NCI-H460 (cell line): ENCODE measurements around the gene OXER1. TPM values are rescaled to one million over a fixed set of nuclear protein-coding genes. Genes with fewer than 3 reads are reported as not detected.

Source experiments
- DNase-seq: peaks from one replicate; pipeline ENCODE4 v3.0.0-alpha.2; 2016; ENCODE audit warnings: low read depth; ENCODE audit errors: extremely low read depth
- total RNA-seq: library from RNA; depleted of rRNA; stranded (reverse); fragments of >200 nt; shearing (Covaris generic); gene quantifications from 2 replicates; pipeline ENCODE4 v1.2.3, GENCODE V29; 2014

Gene OXER1
- total RNA-seq, 1 experiment from 2014 or later = not detected

DNA sequence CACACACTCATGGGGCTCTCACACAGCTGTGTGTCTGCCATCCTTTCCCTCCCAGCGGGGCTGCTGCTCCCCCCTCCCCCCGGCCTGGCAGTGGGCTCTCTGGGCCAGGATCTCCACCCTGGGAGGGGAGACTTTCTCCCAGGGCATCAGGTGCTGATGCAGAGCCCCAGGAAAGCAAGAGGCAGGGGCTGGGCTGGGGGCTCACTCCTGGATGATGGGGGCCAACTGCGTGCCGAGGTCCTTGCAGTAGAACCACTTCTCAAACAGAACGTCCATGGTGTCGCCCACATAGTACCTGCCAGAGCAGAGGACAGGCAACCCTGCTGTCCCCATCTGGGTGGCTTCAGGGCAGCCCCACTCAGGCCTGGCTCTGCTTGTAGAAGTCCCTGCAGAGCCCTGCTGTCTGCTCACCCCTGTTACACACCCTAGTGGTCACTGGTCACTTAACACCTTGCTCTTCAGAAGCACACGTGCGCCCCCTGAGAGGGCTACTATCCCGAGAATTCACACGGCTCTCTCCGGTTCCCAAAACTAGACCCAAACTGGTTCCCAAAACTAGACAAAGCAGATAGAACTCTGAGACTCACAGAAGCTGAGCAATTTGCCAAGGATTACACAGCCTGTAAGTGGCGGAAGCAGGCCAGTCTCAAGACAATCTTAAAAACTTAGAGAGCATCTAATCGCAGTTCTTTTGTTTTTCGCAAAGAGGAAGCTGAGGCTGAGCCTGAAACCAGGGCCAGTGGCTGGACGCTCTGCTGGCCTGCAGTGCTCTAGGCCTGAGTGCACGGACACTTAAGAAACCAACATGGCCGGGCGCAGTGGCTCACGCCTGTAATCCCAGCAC, 6.6 kb upstream of the OXER1 start:
- peak; percentile 34 for DNase-seq

DNA sequence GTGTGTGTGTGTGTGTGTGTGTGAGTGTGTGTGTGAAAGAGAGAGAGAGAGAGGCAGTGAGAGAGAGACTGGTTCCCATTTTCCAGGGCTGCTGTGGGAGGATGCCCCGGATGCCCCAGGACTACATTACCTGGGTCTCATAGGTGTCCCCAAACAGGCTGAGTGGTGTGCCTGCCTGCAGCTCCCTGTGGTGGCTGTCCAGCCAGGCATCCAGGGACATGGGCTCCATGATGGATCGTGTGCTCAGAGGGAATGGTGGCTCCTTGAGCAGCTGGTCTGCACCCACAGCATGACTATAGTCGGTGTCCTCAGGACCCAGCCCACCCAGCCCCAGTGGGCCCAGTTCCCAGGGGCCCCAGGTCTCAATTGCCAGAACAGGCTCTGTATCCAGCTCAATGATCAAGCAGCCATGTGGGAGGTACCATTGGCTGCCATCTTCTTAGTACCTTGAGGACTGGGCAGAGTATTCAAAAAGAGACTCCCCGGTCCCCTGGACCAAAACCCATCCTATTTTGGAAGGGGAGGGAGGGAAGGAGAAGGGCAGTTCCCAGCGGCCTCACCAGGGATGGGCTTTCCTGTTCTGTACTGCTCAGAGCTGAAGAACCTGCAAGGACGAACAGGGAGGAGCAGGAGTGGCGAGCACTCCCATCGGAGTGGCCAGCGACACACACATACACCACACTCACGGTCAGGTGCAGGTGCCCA, 5.8 kb upstream of the OXER1 start:
- DNase-seq = no peak

DNA sequence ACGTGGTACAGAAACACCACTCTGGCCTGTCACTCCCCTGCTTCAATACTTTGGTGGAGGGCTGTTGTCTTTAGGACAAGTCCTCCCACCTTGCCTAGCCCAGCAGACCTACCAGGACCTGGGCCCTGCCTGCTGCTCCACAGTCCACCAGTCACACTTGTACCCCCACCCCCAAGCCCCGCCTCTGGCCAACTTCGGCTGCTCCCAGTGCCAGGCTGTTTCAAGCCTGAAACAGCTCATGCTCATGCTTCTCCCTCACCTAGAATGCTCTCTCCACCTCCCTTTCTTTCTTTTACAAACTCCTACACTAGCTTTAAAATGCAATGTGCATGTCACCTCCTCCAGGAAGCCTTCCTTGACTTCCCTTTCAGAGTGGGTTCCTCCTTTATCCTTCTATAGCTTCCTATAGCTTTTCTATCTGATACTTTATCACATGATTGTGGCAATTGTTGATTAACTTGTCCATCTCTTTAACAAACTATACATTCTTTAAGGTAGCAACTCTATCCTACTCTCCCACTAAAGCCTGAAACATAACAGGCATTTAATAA, 4.8 kb upstream of the OXER1 start:
- DNase-seq = no peak

DNA sequence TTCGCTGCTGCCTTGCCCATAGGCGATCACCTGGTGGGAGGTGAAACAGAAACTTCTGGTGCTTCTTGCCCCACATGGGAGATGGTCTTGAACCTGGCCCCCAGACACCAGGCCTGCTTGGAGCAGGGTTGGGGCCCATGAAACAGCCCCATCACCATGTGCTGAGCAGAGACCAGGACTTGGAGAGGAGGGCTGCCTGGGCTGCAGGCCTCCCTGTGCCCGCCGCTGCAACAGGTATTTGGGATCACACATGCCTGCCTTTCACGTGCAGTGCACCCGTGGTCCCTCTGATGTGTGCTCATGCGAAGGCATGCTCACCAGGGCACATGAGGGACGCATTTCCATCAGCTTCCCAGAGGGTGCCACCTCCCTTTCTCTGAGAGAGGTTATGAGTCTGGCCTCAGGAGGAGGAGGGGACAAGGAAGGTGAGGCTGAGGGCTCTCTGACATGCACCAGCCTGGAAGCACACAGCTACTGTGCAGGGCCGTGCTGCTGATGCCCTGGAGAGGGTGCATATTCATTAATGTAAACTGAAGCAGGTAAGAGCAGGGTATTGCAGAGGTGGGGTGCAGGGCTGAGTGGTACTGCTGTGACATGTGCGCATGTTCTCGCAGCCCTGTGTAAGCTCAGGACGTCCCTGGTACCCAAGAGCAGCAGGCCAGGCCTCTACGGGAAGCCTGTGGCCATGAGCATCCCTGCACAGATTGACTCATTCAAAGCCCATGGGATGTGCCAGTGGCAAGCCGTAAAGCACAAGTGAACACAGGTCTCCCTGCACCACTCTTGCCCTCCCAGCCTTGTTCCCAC, 4.2 kb upstream of the OXER1 start:
- DNase-seq = no peak

DNA sequence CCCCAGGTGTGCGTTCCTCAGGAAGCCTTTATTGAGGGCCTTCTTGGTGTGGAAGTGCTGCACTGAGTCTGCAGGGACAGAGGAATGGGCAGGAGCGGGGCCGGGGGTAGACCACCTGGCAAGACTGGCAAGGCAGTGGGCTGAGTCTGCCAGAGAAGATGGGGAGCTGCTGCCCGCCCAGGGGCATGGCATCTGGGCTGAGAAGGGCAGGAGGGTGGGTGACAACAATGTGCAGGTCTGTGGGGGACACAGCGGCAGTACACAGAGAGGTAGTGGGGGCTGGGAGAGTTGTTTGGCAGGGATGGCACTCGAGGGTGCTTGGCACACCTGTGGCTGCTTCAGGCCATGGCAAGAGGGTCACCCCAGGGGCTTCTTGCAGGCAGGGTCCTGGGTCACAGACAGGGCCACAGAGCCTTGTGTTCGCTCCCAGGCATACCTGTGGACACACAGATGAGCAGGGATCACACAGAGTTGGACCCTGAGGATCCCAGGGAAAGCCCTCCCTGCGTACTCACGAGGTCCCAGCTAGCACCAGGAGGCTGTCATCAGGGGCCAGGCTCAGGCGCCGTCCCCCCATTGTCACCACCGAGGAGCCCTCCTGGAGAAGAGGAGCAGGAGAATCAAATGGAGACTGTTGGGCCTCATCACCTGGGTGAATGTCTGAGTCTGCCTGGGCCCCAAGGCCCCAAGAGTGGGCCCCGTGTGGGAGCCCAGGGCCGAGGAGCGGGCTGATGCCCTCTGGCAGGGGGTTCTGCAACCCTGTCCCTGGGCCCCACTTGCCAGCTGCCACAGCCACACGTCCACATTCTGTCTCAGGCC, 3.4 kb upstream of the OXER1 start:
- DNase-seq = no peak

DNA sequence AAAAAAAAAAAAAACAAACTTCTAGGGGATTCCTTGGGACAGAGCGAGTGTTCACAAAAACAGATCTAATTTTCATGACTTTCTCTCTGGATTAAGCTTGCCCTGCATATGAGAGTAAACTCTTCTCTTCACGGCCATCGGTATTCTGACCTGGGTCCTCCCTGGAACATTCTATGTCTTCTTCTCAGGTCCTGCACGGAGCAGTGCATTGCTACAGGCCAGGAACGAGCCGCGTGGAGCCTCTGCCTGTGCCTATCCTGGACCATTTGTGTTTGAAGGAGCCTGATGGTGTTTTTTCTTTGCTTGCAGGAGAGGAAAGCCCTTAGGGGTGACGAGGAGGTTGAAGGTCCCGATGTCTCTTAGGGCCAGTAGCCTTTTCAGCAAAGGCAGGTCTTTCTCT, 1.8 kb upstream of the OXER1 start:
- DNase-seq = no peak

DNA sequence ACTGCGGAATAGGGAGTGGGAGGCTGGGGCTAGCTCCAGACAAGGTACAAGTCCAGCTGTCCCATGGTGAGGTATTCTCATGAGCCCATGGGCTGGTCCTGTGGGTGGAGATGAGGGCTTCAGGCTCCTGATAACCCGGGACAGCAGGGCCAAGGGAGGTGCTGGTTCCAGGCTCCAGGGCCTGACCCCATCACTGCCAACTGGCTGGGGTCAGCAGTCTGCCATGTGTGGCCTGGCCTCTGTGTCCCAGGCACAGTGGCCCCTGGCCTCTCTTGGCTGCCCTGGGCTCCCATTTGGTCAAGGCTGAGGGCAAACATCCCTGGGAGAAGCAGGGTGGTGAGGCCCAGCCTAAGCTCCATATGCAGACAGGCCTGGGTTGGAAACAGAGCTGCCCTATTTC, 966 bp upstream of the OXER1 start:
- DNase-seq = no peak

DNA sequence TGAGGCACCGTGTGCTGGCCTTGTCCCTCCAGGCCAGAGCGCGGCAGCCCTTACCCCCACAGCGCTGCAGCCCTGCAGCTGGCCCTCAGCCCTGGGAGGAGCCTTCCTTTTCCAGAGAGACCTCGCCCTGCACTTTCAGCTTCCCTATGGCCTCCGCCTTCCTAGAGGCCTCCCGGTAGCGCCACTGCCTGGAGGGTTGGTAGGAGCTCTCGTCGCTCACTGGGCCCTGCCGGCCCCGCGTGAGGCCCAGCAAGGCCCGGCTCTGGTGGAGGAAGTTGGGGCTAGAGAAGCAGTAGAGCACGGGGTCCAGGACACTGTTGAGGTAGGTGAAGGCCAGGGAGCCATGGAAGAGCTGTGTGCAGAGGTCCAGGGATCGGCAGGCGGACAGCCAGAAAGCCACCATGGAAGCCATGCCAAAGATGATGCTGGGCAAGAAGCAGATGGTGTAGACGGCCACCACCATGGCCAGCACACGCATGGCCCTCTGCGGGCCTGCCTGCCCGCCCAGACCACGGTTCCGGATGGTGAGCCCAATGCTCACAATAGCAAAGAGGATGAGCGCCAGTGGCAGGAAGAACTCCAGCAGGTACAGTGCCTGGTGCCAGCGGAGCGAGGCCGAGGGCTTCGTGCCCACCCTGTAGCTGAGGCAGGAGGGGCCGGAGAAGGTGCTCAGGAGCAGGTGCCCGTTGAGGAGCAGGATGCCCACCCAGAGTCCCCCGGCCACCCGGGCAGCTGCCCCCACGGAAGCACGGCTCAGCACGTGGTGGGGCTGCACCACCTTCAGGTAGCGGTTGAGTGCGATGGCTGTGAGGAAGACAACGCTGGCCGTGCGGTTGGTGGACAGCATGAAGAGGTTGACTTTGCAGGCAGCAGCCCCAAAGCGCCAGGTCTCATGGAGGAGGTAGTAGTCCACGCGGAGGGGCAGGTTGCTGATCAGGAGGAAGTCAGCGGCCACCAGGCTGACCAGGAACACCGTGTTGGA, 821 bp downstream of the OXER1 start:
- no peak for DNase-seq

DNA sequence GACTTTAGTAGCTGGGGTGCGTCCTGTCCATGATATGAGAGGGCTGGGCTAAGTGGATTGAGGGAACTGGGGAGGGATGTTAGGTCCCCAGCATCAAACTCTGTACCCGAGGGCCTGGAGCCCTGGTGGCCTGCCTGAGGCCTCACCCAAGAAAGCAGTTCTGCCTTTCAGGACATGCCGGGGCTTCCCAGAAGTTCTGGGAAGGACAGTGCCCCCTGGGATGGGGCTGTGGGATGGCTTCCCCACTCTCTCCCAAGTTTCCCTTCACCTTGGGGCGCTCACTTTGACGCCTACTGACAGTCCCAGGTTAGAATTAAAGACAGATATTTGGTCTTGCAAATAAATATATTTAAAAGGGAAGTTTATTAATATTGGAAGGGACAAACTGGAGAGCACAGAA, 1.8 kb downstream of the OXER1 start:
- no peak for DNase-seq

DNA sequence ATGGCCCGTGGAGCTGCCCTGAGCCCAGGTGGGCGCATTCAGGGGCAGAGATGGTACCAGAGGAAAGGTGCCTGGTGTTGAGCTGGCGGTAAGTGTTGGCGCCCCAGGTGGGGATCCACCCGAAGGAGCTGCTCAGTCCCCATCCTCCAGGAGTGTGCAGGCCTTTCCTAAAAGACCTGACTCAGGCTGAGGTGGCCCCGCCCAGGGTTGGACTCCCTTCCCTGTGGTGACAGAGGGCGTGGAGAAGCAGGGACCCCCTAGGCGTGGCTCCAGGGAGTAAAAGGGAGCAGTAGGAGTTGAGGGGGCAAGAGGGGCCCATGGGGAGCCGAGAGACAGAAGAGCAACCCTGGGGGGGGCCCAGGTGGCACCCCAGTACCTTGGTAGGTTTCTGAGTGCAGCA, 2.4 kb downstream of the OXER1 start:
- no peak for DNase-seq

DNA sequence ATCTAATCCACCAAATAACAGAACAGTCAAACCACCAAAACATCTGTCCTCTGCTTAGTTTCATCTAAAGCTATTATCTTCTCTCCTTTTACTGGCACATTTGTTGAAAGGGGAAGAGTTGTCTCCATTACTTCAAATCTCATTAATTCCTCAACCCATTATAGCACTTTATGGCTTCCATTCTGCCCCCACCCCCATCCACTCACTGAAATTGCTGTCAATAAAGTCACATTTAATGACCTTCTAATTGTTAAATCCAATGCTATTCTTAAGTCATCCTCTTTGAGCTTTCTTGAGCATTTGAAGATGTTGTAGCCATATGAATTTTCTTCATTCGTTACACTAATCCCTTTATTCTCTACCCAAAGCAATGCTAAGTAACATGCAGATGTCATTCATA, 5.2 kb downstream of the OXER1 start:
- DNase-seq = no peak

DNA sequence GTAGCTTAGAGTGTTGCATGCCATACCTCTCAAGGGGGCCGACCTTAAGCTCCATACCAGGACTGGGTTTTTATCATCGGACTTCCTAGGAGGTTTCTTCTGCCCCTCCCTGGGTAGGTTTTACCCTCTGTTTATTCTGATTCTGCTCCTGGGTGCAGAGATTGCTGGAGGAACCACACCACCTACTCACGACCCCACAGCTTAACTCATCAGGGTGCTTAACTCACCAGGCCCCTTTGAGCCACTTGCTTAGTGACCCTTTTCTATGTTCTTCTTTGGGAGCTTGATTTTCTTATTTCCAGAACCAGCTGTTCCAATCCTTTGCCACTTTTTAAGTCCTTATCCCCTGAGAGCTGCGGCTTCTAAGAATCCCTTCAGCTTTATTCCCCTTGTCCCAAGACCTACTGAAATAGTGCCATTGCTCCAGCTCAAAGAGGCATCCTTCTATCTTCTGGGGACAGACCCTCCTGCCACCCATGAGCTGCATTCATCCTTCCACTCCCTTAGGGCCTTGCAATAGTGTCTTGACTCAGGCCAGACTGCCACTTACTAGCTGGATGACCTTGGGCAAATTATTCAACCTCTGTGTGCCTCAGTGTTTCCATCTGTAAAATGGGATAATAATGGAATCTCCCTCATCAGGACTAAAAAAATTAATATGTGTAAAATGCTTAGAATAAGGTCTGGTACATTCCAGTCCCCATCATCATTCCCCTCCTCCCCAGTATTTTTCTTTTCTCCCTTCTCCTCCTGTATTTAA, 5.8 kb downstream of the OXER1 start:
- DNase-seq = no peak

DNA sequence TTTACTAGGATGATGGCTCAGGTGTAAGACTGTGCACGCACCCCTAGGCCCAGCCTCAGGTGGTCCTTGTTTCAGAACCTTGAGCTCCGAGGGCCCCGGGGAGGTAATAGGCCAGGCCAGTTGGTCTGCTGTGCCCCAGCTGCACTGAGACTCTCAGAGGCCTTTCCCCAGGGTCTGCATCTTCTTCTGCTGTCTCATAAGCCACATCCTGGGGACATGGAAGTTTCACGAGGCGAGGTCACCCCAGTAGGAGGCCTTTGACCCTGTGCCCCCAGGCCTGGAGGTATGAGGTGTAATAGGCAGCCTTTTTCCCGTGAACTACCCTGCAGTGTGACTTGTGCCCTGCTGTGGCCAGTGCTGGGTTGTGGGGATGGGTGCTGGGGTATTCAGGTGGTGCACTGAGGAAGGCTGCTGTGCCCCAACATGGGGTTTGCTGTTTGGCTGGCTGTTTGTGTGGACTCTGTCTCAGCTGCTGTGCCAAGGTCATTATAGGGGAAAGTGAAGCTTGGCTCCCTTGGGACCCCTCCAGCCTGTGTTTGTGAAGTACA, 6.9 kb downstream of the OXER1 start:
- DNase-seq = no peak

DNA sequence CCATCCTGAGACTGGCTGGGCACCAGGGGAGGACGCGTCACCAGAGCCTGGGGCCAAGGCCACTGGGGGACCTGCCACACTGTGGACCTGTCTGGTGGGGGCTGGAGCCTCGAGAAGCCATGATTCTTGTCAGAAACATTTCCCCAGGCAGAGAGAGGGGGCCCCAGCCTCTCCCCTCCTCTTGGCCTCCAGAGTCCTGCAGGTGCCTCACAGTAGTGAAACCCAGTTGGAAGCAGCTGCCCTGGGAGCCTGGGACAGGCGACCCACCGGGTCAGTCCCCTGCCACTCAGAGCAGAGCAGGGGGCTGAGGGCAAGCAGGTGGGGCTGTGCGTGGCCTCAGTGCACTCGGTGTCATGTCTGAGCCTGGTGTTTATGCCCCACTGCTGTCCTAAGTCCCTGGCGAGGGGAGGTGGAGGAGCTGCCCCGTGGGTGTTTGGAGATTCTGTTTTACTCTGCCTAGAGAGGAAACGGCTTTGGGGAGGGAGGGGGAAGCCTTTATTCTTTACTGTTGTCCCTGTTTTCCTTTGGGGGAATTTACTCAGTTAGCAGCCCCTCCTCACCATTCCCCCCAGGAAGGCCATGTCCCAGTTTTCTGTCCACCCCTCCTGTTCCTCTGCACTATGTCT, 7.7 kb downstream of the OXER1 start:
- DNase-seq = no peak

DNA sequence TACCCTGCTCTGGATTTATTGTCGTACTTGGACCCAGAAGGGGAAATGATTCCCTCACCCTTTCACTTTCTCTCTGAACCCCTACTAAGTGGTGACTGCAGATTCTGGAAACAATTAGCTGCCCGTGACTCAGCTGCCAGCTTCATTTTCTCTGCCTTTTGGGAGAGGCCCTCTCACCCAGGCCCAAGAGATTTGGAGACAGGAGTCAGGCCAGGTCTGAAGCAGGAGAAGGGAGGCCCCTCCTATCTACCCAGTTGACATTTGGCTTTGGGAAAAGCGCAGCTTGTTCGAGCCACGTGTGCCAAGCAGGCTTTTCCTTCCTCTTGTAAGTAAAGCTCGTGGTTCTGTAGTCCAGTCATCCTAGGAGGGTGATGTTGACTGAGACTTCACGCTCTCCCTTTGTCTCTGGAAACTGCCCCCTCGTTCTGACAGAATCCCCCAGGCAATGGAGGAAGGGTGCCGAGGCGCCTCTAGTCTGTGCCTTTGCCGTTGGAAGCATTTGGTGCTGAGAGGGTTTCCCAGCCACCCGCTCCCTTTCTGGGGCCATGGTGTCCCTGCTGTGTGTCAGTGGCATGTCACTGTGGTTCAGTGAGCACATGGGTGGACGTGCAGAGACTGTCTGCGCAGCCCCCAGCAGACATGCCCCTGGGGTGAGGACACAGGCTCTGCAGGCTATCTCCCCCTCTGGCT, 8.6 kb downstream of the OXER1 start:
- no peak for DNase-seq

DNA sequence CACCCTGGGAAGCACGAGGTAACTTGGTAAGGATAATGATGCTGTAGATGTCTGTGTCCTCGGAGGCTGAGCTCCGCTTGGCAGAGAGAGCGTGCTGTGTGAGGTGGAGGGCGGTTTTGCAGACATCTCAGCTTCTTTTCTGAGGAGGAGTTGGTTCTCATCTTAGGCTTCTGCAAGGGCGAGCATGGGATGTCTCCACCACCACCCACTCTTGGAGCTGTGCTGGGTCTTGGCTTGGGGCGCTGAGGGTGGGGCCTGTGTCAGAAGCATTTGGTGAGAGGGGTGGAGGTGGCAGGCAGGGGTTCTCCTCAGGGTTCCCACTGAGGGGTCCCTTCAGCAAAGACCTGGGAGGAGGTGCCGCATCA, 9.2 kb downstream of the OXER1 start:
- no peak for DNase-seq
